HepG2 (cell line): ENCODE results near the gene PIP4K2C. TPM values are rescaled to one million over a fixed set of nuclear protein-coding genes. Genes with fewer than 3 reads are reported as not detected.

Experiments
- ELF3 ChIP-seq: IDR thresholded peaks from 2 replicates; pipeline ENCODE4 v1.6.1; 2016; ENCODE audit warnings: missing genetic modification reagents, missing compliant biosample characterization
- HDAC6 ChIP-seq: fragments of 200-600 bp; sonication (generic); IDR thresholded peaks from 2 replicates; pipeline ENCODE4 v1.7.0; 2017; ENCODE audit warnings: mild to moderate bottlenecking, antibody characterized with exemption, low read length, low read depth
- MIXL1 ChIP-seq: IDR thresholded peaks from 2 replicates; pipeline ENCODE4 v1.6.1; 2016
- POLR2AphosphoS2 ChIP-seq: IDR thresholded peaks from 2 replicates; pipeline ENCODE4 v1.6.1; 2011; ENCODE audit warnings: low read depth, low read length, improper control_type of control experiment
- RAD21 ChIP-seq: fragments of 450-650 bp; formaldehyde crosslinking; IDR thresholded peaks from 2 replicates; pipeline ENCODE4 v1.5.0; 2020; ENCODE audit warnings: mild to moderate bottlenecking
- RXRB ChIP-seq: IDR thresholded peaks from 2 replicates; pipeline ENCODE4 v1.6.1; 2016; ENCODE audit warnings: borderline replicate concordance, missing genetic modification reagents, missing compliant biosample characterization
- WIZ ChIP-seq: sonication (generic); formaldehyde crosslinking; IDR thresholded peaks from 2 replicates; pipeline ENCODE4 v1.5.1; 2020; ENCODE audit warnings: mild to moderate bottlenecking, missing genetic modification reagents
- ZBTB1 ChIP-seq: sonication (generic); formaldehyde crosslinking; IDR thresholded peaks from 2 replicates; pipeline ENCODE4 v1.4.0; 2020; ENCODE audit warnings: missing genetic modification reagents, borderline replicate concordance
- ZMYM3 ChIP-seq: sonication (generic); formaldehyde crosslinking; IDR thresholded peaks from 2 replicates; pipeline ENCODE4 v1.5.1; 2020; ENCODE audit warnings: mild to moderate bottlenecking, missing genetic modification reagents
- ZNF121 ChIP-seq: sonication (generic); formaldehyde crosslinking; IDR thresholded peaks from 2 replicates; pipeline ENCODE4 v1.5.0; 2020; ENCODE audit warnings: mild to moderate bottlenecking, missing genetic modification reagents
- ZNF143 ChIP-seq: sonication (generic); formaldehyde crosslinking; IDR thresholded peaks from 2 replicates; pipeline ENCODE4 v1.4.0; 2020; ENCODE audit warnings: missing genetic modification reagents
- ZNF33A ChIP-seq: sonication (generic); formaldehyde crosslinking; IDR thresholded peaks from 2 replicates; pipeline ENCODE4 v1.5.1; 2020; ENCODE audit warnings: missing genetic modification reagents, mild to moderate bottlenecking, moderate library complexity, borderline replicate concordance
- ZNF629 ChIP-seq: sonication (generic); formaldehyde crosslinking; conservative IDR thresholded peaks from 2 replicates; pipeline ENCODE4 v1.5.0; 2020; ENCODE audit warnings: missing genetic modification reagents
- polyA plus RNA-seq, 8 experiments: library from polyadenylated mRNA; depleted of rRNA in 3 of 8; stranded (reverse) in 7 of 8; unstranded in 1 of 8; fragments of >200 nt; fragmentation: Illumina TruSeq in 4 of 8; extraction: Trizol in 4 of 8; gene quantifications; 2 replicates each; pipeline versions ENCODE4 v1.2.1 to v1.2.3, GENCODE V29; 2011 to 2016; ENCODE audit warnings: low read depth in 4 of 8, missing spikeins in 1 of 8, mixed read lengths in 1 of 8; ENCODE audit not compliant: insufficient read depth in 1 of 8
- total RNA-seq, 5 experiments: library from RNA; depleted of rRNA; stranded (reverse); fragments of >200 nt; fragmentation: Illumina TruSeq; extraction: Trizol; gene quantifications; 2 replicates each; pipeline ENCODE4 v1.2.3, GENCODE V29; 2016; ENCODE audit warnings: low read depth in 1 of 5
- TF ChIP-seq, protein P1 (sequence below): sonication (generic); formaldehyde crosslinking; IDR thresholded peaks from 2 replicates; pipeline ENCODE4 v1.5.0; 2020; ENCODE audit warnings: missing genetic modification reagents
- TF ChIP-seq, protein P2 (sequence below): sonication (generic); formaldehyde crosslinking; IDR thresholded peaks from 2 replicates; pipeline ENCODE4 v1.5.0; 2020; ENCODE audit warnings: mild to moderate bottlenecking, missing genetic modification reagents, borderline replicate concordance
- TF ChIP-seq, protein P3 (sequence below): sonication (generic); formaldehyde crosslinking; IDR thresholded peaks from 2 replicates; pipeline ENCODE4 v1.5.0; 2020; ENCODE audit warnings: missing genetic modification reagents
- TF ChIP-seq, protein P4 (sequence below): sonication (generic); formaldehyde crosslinking; IDR thresholded peaks from 2 replicates; pipeline ENCODE4 v1.4.0; 2020; ENCODE audit warnings: mild to moderate bottlenecking, low read depth, missing genetic modification reagents
- TF ChIP-seq, protein P5 (sequence below): sonication (generic); formaldehyde crosslinking; IDR thresholded peaks from 2 replicates; pipeline ENCODE4 v1.4.0; 2020; ENCODE audit warnings: missing genetic modification reagents, borderline replicate concordance

The PIP4K2C gene
- total and polyA plus RNA-seq, 2 of the 13 experiments (the other 11 are each of a cell fraction or from before 2014, with no cell fraction given): 23.3 to 26.4 TPM

DNA sequence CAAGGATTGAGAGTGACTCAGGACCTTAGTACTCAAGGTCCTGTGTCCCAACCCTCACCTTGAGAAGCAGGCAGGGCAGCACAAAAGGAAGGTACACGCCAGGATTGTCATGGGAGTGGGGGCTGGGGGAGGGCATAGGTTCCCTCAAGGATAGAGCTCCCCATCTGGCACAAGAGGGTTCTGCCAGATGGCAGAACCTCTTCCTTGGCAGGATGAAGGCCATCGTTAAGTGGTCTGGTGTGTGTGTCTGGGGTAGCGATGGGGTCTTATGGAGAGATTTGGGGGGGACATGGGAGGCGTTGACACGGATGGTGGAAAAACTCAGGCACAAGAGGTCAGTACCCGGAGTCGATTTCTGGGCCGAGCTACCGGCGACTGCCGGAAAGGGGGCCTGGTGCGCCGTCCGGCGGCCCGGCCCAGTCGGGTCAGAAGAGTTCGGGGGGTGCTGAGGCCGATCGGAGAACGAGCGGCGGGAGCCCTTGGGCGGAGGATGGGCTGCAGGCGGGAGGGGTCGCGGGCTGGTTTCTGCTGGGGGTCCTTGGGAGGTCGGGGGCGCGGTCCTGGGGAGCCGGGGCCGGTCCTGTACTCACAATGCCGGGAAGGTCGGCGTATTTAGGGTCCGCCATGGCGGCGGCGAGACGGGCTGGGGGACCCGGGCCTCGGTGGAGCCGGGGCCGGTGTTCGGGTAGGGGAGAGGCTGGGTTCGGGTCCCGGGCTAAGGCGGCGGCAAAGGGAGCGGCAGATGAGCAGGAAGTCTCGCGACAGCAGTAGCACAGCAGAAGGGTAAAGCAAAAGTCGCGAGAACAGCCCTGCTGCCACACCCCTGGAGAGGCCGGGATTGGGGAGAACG is 44.3 kb upstream of the PIP4K2C start, which contains the start of gene DCTN2 (continued):
- TF ChIP-seq, protein P1, sequence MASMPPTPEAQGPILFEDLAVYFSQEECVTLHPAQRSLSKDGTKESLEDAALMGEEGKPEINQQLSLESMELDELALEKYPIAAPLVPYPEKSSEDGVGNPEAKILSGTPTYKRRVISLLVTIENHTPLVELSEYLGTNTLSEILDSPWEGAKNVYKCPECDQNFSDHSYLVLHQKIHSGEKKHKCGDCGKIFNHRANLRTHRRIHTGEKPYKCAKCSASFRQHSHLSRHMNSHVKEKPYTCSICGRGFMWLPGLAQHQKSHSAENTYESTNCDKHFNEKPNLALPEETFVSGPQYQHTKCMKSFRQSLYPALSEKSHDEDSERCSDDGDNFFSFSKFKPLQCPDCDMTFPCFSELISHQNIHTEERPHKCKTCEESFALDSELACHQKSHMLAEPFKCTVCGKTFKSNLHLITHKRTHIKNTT (CRISPR knock-in tag): no peak
- TF ChIP-seq RAD21 (CRISPR knock-in tag): peak; percentile 7; the same call in 1 of the 2 replicates
- no peak for TF ChIP-seq WIZ (CRISPR knock-in tag)
- TF ChIP-seq ZBTB1 (CRISPR knock-in tag): no peak
- TF ChIP-seq, protein P2, sequence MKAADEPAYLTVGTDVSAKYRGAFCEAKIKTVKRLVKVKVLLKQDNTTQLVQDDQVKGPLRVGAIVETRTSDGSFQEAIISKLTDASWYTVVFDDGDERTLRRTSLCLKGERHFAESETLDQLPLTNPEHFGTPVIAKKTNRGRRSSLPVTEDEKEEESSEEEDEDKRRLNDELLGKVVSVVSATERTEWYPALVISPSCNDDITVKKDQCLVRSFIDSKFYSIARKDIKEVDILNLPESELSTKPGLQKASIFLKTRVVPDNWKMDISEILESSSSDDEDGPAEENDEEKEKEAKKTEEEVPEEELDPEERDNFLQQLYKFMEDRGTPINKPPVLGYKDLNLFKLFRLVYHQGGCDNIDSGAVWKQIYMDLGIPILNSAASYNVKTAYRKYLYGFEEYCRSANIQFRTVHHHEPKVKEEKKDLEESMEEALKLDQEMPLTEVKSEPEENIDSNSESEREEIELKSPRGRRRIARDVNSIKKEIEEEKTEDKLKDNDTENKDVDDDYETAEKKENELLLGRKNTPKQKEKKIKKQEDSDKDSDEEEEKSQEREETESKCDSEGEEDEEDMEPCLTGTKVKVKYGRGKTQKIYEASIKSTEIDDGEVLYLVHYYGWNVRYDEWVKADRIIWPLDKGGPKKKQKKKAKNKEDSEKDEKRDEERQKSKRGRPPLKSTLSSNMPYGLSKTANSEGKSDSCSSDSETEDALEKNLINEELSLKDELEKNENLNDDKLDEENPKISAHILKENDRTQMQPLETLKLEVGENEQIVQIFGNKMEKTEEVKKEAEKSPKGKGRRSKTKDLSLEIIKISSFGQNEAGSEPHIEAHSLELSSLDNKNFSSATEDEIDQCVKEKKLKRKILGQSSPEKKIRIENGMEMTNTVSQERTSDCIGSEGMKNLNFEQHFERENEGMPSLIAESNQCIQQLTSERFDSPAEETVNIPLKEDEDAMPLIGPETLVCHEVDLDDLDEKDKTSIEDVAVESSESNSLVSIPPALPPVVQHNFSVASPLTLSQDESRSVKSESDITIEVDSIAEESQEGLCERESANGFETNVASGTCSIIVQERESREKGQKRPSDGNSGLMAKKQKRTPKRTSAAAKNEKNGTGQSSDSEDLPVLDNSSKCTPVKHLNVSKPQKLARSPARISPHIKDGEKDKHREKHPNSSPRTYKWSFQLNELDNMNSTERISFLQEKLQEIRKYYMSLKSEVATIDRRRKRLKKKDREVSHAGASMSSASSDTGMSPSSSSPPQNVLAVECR: peak; percentile 51; the same call in 1 of the 2 replicates
- no peak for TF ChIP-seq ZNF629 (CRISPR knock-in tag)
- TF ChIP-seq, protein P3, sequence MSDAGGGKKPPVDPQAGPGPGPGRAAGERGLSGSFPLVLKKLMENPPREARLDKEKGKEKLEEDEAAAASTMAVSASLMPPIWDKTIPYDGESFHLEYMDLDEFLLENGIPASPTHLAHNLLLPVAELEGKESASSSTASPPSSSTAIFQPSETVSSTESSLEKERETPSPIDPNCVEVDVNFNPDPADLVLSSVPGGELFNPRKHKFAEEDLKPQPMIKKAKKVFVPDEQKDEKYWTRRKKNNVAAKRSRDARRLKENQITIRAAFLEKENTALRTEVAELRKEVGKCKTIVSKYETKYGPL (CRISPR knock-in tag): no peak
- TF ChIP-seq RXRB (CRISPR knock-in tag): no peak
- no peak for TF ChIP-seq ZNF121 (CRISPR knock-in tag)
- TF ChIP-seq ZMYM3 (CRISPR knock-in tag): no peak
- peak; percentile 28; the same call in 1 of the 2 replicates for TF ChIP-seq ELF3
- TF ChIP-seq MIXL1 (CRISPR knock-in tag): no peak
- TF ChIP-seq POLR2AphosphoS2: no peak
- no peak for TF ChIP-seq ZNF33A (CRISPR knock-in tag)
- TF ChIP-seq, protein P4, sequence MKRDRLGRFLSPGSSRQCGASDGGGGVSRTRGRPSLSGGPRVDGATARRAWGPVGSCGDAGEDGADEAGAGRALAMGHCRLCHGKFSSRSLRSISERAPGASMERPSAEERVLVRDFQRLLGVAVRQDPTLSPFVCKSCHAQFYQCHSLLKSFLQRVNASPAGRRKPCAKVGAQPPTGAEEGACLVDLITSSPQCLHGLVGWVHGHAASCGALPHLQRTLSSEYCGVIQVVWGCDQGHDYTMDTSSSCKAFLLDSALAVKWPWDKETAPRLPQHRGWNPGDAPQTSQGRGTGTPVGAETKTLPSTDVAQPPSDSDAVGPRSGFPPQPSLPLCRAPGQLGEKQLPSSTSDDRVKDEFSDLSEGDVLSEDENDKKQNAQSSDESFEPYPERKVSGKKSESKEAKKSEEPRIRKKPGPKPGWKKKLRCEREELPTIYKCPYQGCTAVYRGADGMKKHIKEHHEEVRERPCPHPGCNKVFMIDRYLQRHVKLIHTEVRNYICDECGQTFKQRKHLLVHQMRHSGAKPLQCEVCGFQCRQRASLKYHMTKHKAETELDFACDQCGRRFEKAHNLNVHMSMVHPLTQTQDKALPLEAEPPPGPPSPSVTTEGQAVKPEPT (CRISPR knock-in tag): 0 out of 2 replicates have a peak, but pooled peaks have one; percentile 37
- TF ChIP-seq, protein P5, sequence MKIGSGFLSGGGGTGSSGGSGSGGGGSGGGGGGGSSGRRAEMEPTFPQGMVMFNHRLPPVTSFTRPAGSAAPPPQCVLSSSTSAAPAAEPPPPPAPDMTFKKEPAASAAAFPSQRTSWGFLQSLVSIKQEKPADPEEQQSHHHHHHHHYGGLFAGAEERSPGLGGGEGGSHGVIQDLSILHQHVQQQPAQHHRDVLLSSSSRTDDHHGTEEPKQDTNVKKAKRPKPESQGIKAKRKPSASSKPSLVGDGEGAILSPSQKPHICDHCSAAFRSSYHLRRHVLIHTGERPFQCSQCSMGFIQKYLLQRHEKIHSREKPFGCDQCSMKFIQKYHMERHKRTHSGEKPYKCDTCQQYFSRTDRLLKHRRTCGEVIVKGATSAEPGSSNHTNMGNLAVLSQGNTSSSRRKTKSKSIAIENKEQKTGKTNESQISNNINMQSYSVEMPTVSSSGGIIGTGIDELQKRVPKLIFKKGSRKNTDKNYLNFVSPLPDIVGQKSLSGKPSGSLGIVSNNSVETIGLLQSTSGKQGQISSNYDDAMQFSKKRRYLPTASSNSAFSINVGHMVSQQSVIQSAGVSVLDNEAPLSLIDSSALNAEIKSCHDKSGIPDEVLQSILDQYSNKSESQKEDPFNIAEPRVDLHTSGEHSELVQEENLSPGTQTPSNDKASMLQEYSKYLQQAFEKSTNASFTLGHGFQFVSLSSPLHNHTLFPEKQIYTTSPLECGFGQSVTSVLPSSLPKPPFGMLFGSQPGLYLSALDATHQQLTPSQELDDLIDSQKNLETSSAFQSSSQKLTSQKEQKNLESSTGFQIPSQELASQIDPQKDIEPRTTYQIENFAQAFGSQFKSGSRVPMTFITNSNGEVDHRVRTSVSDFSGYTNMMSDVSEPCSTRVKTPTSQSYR: no peak
- no peak for TF ChIP-seq HDAC6
- no peak for TF ChIP-seq ZNF143 (CRISPR knock-in tag)
